ENCODE measurements around the gene HBG1. TPM values are rescaled to one million over a fixed set of nuclear protein-coding genes. Genes with fewer than 3 reads are reported as not detected.

HBG1 gene
- total RNA-seq, 1 donor: not detected

DNA sequence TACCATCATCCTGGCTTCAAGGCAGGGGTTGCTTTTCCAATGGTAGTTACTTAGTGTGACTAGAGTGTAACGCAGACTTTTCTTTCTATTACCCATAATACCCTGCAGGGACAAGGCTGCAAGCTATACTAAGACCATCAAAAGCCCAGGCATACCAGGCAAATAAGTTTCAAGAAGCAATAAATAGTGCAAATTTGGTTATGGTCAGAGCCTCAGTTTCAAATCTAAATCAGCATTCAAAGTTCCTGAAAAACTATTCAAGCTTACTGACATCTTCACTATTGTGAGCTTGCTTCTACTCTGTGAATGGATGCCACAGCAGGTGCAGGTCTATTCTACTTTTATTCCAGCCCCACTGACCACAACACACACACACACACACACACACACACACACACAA lies 20.3 kb downstream of the HBG1 start:
- no peak for DNase-seq (ENCODE audit: low read depth in 2 of 3, low spot score in 2 of 3)

DNA sequence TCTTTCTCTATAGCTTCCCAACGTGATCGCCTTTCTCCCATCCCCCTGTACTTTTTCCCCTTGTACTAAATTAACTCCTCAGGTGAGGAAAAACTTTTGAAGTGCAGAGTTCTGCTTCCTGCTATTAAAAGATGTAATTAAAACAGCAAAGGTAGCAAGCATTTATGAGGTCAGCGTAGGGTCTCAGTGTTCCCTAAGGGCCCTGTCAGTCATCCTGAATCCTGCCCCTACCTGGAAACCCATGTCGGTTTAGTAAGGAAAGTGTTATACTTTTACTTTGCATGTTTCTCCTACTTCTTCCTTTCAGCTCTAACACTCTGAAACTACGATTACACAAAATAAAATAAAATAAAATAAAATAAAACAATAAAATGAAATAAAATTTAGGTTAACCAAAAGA lies 21.5 kb downstream of the HBG1 start:
- no peak for DNase-seq (ENCODE audit: low read depth in 2 of 3, low spot score in 2 of 3)

DNA sequence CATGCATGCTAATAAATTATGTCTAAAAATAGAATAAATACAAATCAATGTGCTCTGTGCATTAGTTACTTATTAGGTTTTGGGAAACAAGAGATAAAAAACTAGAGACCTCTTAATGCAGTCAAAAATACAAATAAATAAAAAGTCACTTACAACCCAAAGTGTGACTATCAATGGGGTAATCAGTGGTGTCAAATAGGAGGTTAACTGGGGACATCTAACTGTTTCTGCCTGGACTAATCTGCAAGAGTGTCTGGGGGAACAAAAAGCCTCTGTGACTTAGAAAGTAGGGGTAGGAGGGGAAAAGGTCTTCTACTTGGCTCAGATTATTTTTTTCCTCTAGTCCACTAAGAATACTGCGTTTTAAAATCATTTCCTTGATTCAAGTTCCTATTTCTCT lies 22.0 kb downstream of the HBG1 start:
- DNase-seq (ENCODE audit: low read depth in 2 of 3, low spot score in 2 of 3): no peak

DNA sequence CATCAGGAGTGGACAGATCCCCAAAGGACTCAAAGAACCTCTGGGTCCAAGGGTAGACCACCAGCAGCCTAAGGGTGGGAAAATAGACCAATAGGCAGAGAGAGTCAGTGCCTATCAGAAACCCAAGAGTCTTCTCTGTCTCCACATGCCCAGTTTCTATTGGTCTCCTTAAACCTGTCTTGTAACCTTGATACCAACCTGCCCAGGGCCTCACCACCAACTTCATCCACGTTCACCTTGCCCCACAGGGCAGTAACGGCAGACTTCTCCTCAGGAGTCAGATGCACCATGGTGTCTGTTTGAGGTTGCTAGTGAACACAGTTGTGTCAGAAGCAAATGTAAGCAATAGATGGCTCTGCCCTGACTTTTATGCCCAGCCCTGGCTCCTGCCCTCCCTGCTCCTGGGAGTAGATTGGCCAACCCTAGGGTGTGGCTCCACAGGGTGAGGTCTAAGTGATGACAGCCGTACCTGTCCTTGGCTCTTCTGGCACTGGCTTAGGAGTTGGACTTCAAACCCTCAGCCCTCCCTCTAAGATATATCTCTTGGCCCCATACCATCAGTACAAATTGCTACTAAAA lies 22.8 kb downstream of the HBG1 start, which contains the start of gene HBB:
Gene HBB, minus strand, starts transcription at position 340 of the 579 bp plus-strand sequence. Its CDS starts 50 bp downstream, at position 290.
- no peak for DNase-seq (ENCODE audit: low read depth in 2 of 3, low spot score in 2 of 3)

GRCh38 chr11:5225480-5225871 lies 24.2 kb downstream of the HBG1 start:
- peak in 1 of 3 donors; percentile 7 for DNase-seq (ENCODE audit: low read depth in 2 of 3, low spot score in 2 of 3)

DNA sequence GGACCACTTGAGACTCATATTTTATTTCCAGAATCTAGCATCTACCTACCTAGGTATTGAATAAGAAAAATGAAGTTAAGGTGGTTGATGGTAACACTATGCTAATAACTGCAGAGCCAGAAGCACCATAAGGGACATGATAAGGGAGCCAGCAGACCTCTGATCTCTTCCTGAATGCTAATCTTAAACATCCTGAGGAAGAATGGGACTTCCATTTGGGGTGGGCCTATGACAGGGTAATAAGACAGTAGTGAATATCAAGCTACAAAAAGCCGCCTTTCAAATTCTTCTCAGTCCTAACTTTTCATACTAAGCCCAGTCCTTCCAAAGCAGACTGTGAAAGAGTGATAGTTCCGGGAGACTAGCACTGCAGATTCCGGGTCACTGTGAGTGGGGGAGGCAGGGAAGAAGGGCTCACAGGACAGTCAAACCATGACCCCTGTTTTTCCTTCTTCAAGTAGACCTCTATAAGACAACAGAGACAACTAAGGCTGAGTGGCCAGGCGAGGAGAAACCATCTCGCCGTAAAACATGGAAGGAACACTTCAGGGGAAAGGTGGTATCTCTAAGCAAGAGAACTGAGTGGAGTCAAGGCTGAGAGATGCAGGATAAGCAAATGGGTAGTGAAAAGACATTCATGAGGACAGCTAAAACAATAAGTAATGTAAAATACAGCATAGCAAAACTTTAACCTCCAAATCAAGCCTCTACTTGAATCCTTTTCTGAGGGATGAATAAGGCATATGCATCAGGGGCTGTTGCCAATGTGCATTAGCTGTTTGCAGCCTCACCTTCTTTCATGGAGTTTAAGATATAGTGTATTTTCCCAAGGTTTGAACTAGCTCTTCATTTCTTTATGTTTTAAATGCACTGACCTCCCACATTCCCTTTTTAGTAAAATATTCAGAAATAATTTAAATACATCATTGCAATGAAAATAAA lies 24.8 kb downstream of the HBG1 start:
- DNase-seq (ENCODE audit: low read depth in 2 of 3, low spot score in 2 of 3): peak in 1 of 3 donors; percentile 13

DNA sequence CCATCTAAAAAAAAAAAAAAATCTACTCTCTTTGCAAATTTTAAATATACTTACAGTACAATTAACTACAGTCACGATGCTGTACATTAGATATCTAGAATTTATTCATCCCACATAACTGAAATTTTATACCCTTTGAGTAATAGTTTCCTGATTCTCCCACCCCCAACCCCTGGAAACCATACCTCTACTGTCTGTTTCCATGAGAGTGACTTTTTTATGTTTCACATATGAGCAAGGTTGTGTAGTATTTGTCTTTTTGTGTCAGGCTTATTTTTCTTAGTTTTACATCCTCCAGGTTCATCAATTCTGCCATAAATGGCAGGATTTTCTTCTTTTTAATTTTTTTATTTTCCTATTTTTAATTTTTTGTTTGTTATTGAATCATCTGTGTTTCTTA lies 26.0 kb downstream of the HBG1 start:
- no peak for DNase-seq (ENCODE audit: low read depth in 2 of 3, low spot score in 2 of 3)

- no peak for DNase-seq (ENCODE audit: low read depth in 2 of 3, low spot score in 2 of 3)
These were observed 26.5 kb downstream of the HBG1 start for GRCh38 chr11:5223146-5223545.

DNA sequence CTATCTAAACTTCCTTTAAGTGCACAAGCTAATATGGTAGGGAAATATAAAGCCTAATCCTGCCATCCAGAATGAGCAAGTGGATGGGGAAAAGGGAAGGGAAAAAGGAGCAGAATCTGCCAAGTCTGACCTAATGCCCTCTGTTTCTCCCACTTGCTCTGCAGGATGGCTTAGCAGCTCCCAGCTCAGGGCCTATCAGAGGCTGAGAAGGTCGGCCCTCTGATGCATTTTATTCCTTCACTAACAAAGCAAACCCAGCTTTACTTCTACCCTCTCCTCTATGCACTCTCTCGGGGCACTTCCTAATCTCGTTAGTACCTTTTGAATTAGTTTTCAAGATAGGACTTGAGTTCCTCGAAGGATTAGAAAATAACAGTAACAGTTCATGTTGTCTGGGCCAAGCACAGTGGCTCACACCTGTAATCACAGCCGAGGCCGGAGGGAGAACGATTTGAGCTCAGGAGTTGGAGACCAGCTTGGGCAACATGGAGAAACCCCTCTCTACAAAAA lies 39.2 kb downstream of the HBG1 start:
- DNase-seq (ENCODE audit: low read depth in 2 of 3, low spot score in 2 of 3): no peak

GRCh38 chr11:5204787-5205186 lies 44.9 kb downstream of the HBG1 start:
- peak in 2 of 3 donors; percentile 51 to 71 for DNase-seq (ENCODE audit: low read depth in 2 of 3, low spot score in 2 of 3)

GRCh38 chr11:5203366-5203765 lies 46.3 kb downstream of the HBG1 start:
- no peak for DNase-seq (ENCODE audit: low read depth in 2 of 3, low spot score in 2 of 3)

DNA sequence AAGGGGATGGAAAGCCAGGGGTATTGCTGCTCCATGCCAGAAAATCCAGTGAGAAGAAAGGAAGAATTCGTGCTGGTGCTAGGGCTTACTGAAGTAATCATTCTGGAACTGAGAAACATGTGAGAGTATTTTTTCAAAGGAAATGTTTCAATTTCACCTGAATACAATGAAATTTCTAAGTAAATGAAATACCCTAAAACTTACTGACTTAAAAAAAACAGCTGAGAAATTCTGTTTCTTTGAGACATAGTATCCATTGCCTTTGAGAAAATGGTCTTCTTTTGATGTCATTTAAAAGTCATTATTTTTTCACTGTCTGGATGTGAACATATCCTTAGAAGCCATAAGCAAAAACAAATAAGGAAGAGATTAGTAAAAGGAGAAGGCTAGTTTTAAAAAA lies 49.1 kb downstream of the HBG1 start, which contains the start of gene OR51V1:
Gene OR51V1, minus strand, starts transcription at position 101 of the 400 bp plus-strand sequence. Its CDS starts 0 bp downstream, at position 101.
- no peak for DNase-seq (ENCODE audit: low read depth in 2 of 3, low spot score in 2 of 3)

DNA sequence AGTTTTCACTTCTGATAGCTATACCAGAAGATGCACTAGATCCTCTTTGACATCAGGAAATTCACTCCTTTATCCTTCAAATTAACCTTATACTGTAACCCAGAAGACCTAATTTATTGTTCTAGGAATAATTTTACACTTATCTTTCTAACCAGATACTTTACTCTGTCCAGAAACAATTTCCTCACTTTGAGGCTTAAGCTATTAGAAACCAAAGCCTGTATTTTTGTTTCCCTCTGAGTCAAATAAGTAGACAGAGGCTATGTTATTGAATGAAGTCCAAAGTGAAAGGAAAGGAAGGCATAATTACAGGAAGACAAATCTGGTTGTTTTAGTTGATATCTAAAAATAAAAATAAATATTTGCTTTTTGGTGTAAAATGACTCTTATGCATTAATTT lies 51.4 kb downstream of the HBG1 start:
- DNase-seq (ENCODE audit: low read depth in 2 of 3, low spot score in 2 of 3): no peak

Other genes with a start within 250 kb of the HBG1 start
- gene OR52J3, start 203.3 kb downstream of the HBG1 start, total RNA-seq: not detected
- not detected for gene OR52E2, start 190.2 kb downstream of the HBG1 start, total RNA-seq
- under 0.01 TPM for gene OR52E1, start 180.3 kb downstream of the HBG1 start, total RNA-seq
- gene OR52A5, start 111.5 kb downstream of the HBG1 start, total RNA-seq: not detected
- 0.27 TPM for gene OR52A1, start 95.1 kb downstream of the HBG1 start, total RNA-seq
- gene OR51V1, start 49.2 kb downstream of the HBG1 start, total RNA-seq: not detected
- 708 TPM for gene HBB, start 22.8 kb downstream of the HBG1 start, total RNA-seq
- gene HBD, start 15.4 kb downstream of the HBG1 start, total RNA-seq: 77.0 TPM
- gene HBG2, start 4.9 kb upstream of the HBG1 start, total RNA-seq: 0.27 TPM
- under 0.01 TPM for gene HBE1, start 20.1 kb upstream of the HBG1 start, total RNA-seq
- gene OR51B4, start 52.1 kb upstream of the HBG1 start, total RNA-seq: 0.54 TPM
- 0.27 TPM for gene OR51B2, start 74.4 kb upstream of the HBG1 start, total RNA-seq
- gene OR51B5, start 93.7 kb upstream of the HBG1 start, total RNA-seq: 0.81 TPM
- gene OR51B6, start 101.7 kb upstream of the HBG1 start, total RNA-seq: not detected
- not detected for gene OR51M1, start 134.0 kb upstream of the HBG1 start, total RNA-seq
- gene OR51Q1, start 172.3 kb upstream of the HBG1 start, total RNA-seq: not detected
- 1.3 TPM for gene OR51I1, start 191.7 kb upstream of the HBG1 start, total RNA-seq
- gene OR51I2, start 199.5 kb upstream of the HBG1 start, total RNA-seq: under 0.01 TPM
- gene OR52D1, start 238.8 kb upstream of the HBG1 start, total RNA-seq: not detected

Measured in hematopoietic multipotent progenitor cell (in vitro differentiated cells).